GM12872 (cell line): ENCODE measurements around the gene ARMC8.

Experiments used
- TF ChIP-seq, protein P1 (sequence below): IDR thresholded peaks from 3 replicates; pipeline ENCODE4 v1.5.1; 2011; ENCODE audit warnings: low read depth, mild to moderate bottlenecking, low read length, moderate library complexity; ENCODE audit not compliant: insufficient read depth

ARMC8 gene, protein sequence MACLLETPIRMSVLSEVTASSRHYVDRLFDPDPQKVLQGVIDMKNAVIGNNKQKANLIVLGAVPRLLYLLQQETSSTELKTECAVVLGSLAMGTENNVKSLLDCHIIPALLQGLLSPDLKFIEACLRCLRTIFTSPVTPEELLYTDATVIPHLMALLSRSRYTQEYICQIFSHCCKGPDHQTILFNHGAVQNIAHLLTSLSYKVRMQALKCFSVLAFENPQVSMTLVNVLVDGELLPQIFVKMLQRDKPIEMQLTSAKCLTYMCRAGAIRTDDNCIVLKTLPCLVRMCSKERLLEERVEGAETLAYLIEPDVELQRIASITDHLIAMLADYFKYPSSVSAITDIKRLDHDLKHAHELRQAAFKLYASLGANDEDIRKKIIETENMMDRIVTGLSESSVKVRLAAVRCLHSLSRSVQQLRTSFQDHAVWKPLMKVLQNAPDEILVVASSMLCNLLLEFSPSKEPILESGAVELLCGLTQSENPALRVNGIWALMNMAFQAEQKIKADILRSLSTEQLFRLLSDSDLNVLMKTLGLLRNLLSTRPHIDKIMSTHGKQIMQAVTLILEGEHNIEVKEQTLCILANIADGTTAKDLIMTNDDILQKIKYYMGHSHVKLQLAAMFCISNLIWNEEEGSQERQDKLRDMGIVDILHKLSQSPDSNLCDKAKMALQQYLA

DNA sequence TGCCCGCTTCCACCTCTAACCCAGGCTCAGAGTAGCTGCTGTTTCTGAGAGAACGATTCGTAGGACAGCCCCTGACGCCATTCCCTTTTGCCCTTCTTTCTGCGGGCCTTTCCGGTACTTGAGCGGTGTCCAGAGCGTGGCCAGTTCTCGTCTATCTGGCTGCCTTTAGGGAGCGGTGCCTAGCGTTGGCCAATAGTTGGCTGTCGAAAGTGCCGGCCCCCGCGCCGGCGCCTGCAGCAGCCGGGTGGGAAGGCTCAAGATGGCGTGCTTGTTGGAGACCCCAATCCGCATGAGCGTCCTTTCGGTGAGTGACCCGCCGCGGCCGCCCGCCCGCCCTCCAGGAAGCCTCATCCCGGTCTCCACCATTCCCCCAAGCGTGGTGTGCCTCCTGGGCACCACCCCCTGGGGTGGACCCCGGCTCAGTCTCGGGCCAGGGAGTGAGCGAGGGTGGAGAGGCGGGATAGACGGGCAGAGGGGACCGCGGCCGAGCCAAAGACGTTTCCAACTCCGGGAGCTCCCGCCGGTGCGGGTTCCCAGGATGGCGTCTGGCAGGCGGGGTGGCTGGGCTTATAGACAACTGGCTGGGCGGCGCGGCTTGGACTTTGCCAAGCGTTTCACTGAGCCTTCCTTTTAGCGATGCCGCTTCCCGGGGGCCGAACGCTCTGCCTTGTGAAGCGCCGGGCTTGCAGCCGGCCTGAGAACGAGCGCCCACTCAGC, at the start of gene ARMC8:
TSS of gene ARMC8 (plus strand) at position 6 of the 717 bp plus-strand sequence. CDS start at position 260, 254 bp downstream.
- TF ChIP-seq, protein P1, sequence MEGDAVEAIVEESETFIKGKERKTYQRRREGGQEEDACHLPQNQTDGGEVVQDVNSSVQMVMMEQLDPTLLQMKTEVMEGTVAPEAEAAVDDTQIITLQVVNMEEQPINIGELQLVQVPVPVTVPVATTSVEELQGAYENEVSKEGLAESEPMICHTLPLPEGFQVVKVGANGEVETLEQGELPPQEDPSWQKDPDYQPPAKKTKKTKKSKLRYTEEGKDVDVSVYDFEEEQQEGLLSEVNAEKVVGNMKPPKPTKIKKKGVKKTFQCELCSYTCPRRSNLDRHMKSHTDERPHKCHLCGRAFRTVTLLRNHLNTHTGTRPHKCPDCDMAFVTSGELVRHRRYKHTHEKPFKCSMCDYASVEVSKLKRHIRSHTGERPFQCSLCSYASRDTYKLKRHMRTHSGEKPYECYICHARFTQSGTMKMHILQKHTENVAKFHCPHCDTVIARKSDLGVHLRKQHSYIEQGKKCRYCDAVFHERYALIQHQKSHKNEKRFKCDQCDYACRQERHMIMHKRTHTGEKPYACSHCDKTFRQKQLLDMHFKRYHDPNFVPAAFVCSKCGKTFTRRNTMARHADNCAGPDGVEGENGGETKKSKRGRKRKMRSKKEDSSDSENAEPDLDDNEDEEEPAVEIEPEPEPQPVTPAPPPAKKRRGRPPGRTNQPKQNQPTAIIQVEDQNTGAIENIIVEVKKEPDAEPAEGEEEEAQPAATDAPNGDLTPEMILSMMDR = no peak

DNA sequence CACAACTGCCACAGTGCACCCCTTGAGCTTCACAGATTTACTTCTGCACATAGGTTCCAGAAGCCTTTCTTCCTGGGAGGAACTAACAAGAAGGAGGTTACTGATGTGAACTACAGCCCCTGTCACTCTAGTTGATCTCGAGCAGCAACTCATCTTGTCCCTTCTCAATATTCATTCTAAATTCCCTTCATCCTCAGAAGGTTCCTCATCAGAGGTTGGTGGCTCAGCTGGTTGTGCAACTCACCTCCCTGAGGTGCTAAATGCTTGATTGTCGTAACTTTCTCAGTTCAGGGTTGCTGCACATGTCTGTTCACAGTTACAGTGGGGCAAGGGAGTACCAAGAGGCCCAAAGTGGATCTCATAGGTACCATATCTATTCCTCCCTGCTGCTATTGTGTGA, 49.2 kb upstream of the ARMC8 start:
- TF ChIP-seq, protein P1 = no peak

DNA sequence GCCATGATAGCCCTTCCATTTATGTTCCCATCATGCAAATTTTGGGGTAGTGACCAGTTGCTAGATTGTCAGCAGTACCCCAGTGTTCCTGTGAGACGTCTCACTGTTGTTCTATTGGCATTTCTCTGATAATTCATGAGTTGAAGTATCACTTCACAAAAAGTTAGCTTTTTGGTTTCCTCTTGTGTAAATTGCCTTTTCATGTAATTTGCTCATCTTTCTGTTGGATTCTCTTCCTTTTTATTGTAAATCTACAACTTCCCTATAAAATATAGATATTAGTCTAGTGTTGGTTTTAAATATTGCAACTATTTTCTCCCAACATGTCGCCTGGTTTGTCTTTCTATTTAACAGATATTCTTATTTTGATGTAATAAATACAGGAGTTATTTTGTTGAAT, 47.4 kb upstream of the ARMC8 start:
- TF ChIP-seq, protein P1 = no peak

DNA sequence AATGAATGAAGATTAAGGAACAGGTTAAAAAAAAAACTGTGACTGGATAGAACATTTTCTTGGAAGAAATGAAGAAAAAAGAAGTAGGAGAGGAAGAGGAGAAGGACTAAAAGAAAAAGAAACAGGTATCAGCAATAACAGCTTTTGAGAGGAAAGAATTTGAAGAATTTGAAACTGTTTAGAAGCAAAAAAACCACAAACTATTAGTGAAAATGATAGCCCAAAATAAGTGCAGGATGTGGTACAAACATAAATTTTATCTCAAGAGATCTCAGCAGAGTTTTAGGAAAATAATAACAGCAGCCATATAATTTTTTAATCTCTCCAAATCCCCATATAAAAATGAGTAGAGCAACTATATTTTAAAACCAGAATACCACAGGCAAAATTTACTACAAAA, 46.2 kb upstream of the ARMC8 start:
- TF ChIP-seq, protein P1 = no peak

DNA sequence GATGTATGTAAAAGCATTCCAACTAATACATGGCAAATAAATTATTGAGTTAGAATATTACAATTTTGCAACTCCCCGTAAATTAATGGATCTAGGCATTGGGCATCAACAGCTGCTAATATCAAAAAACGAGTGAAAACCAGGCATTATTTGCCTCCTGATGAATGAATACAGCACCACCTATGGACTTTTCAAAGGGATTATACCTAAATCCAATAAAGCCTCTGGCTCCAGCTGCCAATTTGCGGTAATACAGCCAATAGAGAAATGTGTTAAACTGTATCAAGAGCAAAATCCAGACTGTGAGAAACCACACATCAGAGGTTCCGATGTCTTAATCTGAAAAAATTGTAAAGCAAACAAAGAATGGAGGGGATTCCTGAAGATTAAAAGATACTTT, 38.6 kb upstream of the ARMC8 start:
- TF ChIP-seq, protein P1 = no peak

DNA sequence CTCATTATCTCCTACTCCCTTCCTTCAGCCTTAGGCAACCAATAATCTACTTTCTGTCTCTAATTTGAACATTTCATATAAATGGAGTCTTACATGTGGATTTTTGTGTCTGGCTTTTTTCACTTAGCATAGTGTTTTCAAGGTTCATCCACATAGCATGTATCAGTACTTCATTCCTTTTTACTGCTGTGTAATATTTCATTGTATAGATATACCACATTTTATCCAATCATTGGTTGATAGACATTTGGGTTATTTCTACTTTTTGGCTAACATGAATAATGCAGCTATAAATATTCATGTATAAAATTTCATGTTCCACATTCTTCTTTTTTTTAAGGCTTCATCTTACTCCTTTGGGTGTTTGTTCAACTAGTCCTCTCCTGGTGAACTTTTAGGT, 32.6 kb upstream of the ARMC8 start:
- TF ChIP-seq, protein P1 = no peak

DNA sequence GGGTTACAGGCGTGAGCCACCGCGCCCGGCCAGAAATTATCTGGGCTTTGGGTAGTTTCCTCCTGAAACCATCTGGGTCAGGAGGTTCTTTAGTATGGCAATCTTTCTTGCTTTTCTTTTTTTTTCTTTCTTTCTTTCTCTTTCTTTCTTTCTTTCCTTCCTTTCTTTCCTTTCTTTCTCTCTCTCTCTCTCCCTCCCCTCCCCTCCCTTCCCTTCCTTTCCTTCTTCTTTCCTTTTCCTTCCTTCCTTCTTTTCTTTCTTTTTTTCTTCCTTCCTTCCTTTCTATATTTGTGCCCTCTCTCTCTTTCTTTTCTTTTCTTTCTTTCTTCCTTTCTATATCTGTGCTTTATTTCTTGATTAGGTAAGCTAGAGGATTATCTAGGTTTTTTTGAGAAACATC, 29.4 kb upstream of the ARMC8 start:
- TF ChIP-seq, protein P1 = no peak
